Measurements from ENCODE around the gene C11orf21. TPM values are rescaled to one million over a fixed set of nuclear protein-coding genes. Genes with fewer than 3 reads are reported as not detected.

The C11orf21 gene
- total RNA-seq, result 0.26 and 0.43 TPM in 2 replicates

DNA sequence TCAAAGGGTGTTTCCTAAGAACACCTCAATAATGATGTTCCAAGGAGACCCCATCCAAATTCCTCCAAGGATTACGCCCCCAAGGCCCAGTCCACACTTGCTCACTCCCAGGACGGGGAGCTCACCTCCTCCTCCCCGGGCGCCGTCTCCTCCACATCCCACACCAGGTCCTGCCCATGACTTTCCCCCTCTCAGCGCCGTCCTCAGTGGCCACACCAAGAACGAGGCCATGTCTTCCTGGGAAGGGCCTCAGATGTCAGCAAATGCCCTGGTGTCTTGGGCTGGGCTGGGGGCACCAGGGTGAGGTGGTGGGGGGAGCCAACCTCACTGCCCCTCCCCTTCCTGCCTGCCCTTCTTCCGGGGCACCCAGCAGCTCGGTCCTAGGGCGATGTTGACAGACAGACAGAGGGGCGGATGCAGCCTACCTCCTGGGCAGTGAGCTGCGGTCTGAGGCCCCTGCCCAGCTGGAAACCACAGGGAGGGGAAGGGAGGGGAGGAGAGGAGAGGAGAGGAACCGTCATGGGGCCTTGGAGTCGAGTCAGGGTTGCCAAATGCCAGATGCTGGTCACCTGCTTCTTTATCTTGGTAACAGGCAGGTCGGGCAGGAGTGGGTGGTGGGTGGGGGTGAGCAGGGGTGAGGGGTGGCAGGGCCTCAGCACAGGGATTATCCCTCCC is at the start of gene C11orf21, which contains the start of gene TSPAN32:
Gene C11orf21 (minus strand): TSS at position 288 of the 675 bp plus-strand sequence. CDS start 110 bp downstream, at position 178.
Gene TSPAN32 (plus strand): TSS at position 383 of the 675 bp plus-strand sequence. CDS start 137 bp downstream, at position 520.

DNA sequence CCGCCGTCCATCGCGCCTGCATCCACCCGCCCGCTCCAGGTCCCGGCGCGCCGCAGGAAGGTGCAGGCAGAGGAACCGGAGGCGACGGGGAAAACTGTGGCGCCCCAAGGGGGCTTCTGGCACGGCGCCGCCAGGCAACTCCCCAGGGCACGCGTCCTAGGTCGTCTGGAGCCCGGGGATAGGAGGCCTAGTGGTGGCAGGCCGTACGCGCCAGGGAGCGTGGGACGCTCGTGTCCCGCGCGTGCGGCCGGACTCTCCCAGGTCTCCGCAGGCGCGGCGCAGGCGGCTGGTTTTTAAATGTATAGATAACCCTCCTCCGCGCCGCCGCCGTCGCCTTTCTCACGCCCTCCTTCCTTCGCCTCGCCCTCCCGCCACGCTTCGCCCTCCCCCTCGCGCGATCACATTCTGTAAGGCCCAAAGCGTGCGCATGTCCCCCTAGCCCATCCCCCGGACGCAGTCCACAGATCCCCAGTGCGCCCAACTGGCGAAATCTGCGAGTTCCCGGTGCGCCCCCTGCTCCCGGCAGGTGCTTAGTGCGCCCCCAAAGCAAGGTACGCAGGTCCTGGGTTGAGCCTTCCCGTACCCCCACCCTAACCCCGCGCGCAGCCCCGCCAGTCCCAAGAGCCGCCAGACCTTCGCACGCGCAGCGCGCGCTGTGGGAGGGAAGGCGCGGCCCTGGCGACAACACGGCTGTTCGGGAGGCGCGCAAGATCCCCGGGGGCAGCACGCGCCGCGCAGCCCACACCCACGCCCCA is 31.2 kb downstream of the C11orf21 start, which contains the start of gene ASCL2:
Gene ASCL2 (minus strand): TSS at position 267 of the 755 bp plus-strand sequence. CDS start 256 bp downstream, at position 11.

Small RNA genes lying within 50 kb of the gene (small RNA-seq; reads per million reads assigned to genes)
- gene RNU6-878P, result not detected

Other genes starting within 250 kb of the C11orf21 start
- 1.0 and 1.2 TPM in 2 replicates for gene IGF2, start 162.5 kb downstream of the C11orf21 start, total RNA-seq
- gene INS, start 140.7 kb downstream of the C11orf21 start, total RNA-seq, result not detected in 2 replicates
- not detected in 2 replicates for gene TH, start 130.1 kb downstream of the C11orf21 start, total RNA-seq
- gene ASCL2, start 31.3 kb downstream of the C11orf21 start, total RNA-seq, result not detected in 2 replicates
- gene TSPAN32, start 95 bp upstream of the C11orf21 start, total RNA-seq, result 1.4 and 3.5 TPM in 2 replicates
- gene CD81, start 75.4 kb upstream of the C11orf21 start, total RNA-seq, result 262 and 264 TPM in 2 replicates
- 24.0 and 30.1 TPM in 2 replicates for gene TSSC4, start 98.8 kb upstream of the C11orf21 start, total RNA-seq
- gene TRPM5, start 142.6 kb upstream of the C11orf21 start, total RNA-seq, result not detected in 2 replicates
- gene KCNQ1, start 143.1 kb upstream of the C11orf21 start, total RNA-seq, result not detected in 2 replicates

Data from articular chondrocyte of knee joint (primary cell).